Ectodermal cell (in vitro differentiated cells): Measurements from ENCODE around the gene ZC2HC1C.

Source experiments
- H3K27ac ChIP-seq: 2 replicates; pipeline ENCODE4 v1.7.0; 2013; ENCODE audit warnings: mild to moderate bottlenecking, low read depth, low read length; ENCODE audit not compliant: insufficient read depth, poor library complexity, severe bottlenecking
- H3K27me3 ChIP-seq: 2 replicates; pipeline ENCODE4 v1.7.0; 2013; ENCODE audit warnings: mild to moderate bottlenecking, low read length; ENCODE audit not compliant: insufficient read depth, control insufficient read depth, poor library complexity, severe bottlenecking
- H3K36me3 ChIP-seq: one replicate; pipeline ENCODE4 v1.7.0; 2013; ENCODE audit warnings: low read length; ENCODE audit not compliant: control insufficient read depth, insufficient read depth
- H3K4me1 ChIP-seq: one replicate; pipeline ENCODE4 v1.7.0; 2013; ENCODE audit warnings: low read length; ENCODE audit not compliant: control insufficient read depth, insufficient read depth
- H3K4me3 ChIP-seq: 2 replicates; pipeline ENCODE4 v1.7.0; 2013; ENCODE audit warnings: low read depth, low read length, control low read depth; ENCODE audit not compliant: insufficient read depth
- H3K9me3 ChIP-seq: 2 replicates; pipeline ENCODE4 v1.7.0; 2013; ENCODE audit warnings: mild to moderate bottlenecking, low read length, moderate library complexity; ENCODE audit not compliant: control insufficient read depth
- WGBS, 2 experiments: methylation state at CpG; one replicate each; pipeline ENCODE4 v1.1.7; 2013; ENCODE audit warnings: missing lambda C conversion rate in 2 of 2; 5-methylcytosine and 5-hydroxymethylcytosine counted together

ZC2HC1C gene

DNA sequence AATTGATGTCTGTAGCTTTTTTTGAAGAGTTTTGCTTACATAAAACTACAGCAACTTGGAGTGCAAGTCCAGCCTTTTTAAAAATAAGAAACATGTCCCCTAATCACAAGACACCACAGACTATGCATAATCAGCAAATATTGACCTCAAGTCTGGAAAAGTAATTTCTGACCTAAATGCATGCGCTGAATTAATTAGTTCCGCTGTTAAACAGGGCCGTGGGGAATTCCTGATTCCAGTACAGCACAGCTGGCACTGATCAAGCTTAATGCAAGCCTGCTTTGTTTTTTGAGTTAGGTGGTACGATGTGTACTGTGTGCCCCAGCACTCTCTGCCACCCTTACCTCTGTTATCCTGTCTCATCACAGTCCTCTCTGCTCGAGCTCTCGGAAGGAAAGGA is 27.4 kb upstream of the ZC2HC1C start:
- H3K4me1 ChIP-seq = no peaks in the 10 kb centered on the region
- H3K9me3 ChIP-seq = no peaks in the 10 kb centered on the region
- 90 to 93% methylated on average over 3 to 6 of the region's 6 CpGs for WGBS, 2 experiments
- H3K4me3 ChIP-seq = no peak overlapping the region
- no peaks in the 10 kb centered on the region for H3K36me3 ChIP-seq
- H3K27ac ChIP-seq = no peak overlapping the region
- H3K27me3 ChIP-seq = no peaks in the 10 kb centered on the region

GRCh38 chr14:75044322-75044721 is 25.1 kb upstream of the ZC2HC1C start:
- Histone ChIP-seq H3K27me3 (no peaks in the 10 kb centered on the region), H3K4me3 (no peak overlapping the region), H3K4me1 (no peaks in the 10 kb centered on the region), H3K36me3 (no peaks in the 10 kb centered on the region), H3K9me3 (no peaks in the 10 kb centered on the region), H3K27ac (no peak overlapping the region)
- 90% methylated on average over 2 of the region's 2 CpGs; no CpG with 5 or more reads in 1 of the 2 experiments for WGBS, 2 experiments

DNA sequence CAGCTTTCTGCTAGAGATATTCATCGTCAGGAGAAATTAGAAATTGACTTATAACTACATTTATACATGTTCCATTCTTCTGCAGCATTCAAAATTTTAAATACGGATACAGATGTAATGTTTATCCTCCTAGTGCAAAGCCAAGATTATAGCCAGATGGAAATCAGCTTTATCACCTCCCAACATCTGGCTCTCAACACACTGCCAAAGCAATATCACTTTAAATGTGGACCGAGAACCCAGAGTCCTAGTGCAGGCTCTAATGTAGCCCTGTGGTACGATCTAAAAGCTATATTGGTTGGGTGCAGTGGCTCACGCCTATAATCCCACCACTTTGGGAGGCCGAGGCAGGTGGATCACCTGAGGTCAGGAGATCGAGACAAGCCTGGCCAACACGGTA is 24.7 kb upstream of the ZC2HC1C start:
- H3K9me3 ChIP-seq = no peaks in the 10 kb centered on the region

GRCh38 chr14:75046275-75046674 is 23.2 kb upstream of the ZC2HC1C start:
- no peaks in the 10 kb centered on the region for H3K36me3 ChIP-seq
- no peaks in the 10 kb centered on the region for H3K27me3 ChIP-seq
- no peak overlapping the region for H3K4me3 ChIP-seq
- 92 to 94% methylated on average over 5 of the region's 5 CpGs for WGBS, 2 experiments
- no peaks in the 10 kb centered on the region for H3K4me1 ChIP-seq
- no peaks in the 10 kb centered on the region for H3K9me3 ChIP-seq
- H3K27ac ChIP-seq = no peak overlapping the region

More for the DNA sequence above, 24.7 kb upstream of the ZC2HC1C start:
- Histone ChIP-seq H3K27me3 (no peaks in the 10 kb centered on the region), H3K4me3 (no peak overlapping the region), H3K4me1 (no peaks in the 10 kb centered on the region), H3K27ac (no peak overlapping the region), H3K36me3 (no peaks in the 10 kb centered on the region)
- 92 to 94% methylated on average over 7 to 8 of the region's 8 CpGs for WGBS, 2 experiments

DNA sequence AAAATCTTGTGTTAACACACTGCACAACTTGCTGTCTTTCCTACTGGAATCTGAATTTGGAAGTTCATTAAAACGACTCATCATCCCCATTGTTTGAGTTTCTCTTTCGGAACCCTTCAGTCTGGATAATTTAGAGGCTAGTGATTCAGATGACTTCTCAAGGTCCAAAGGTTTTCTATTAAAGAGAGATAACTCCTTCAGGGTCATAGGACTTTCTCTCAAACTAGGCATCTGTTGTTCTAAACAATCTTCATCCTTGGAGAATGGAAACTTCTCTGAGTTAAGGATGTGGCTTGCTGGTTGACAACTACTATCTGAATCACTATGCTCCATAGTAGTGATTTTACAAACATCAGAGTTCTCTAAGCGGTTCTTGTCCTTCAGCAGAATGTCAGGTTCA is 22.5 kb upstream of the ZC2HC1C start:
- 95 to 97% methylated on average over 3 of the region's 3 CpGs for WGBS, 2 experiments
- Histone ChIP-seq H3K27ac (no peak overlapping the region), H3K4me3 (no peak overlapping the region), H3K36me3 (no peaks in the 10 kb centered on the region), H3K4me1 (no peaks in the 10 kb centered on the region), H3K9me3 (no peaks in the 10 kb centered on the region), H3K27me3 (no peaks in the 10 kb centered on the region)

DNA sequence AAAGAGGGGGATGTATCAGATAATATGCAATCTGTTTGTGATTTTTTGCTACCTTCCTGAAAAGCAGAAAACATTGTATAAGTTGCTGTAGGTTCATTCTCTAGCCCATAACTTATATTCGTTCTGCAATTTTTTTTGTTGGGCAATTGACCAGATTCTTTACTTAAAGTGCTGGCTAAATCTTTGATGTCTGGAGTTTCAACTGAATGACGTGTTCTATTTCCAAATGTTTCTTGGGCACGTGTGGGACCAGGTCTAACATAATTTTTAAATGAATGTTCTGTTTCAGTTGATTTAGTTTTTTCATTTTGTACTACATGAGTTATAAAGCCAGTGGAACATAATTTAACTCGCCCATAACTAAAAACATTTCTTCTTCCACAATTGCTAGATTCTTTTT is 21.9 kb upstream of the ZC2HC1C start:
- Histone ChIP-seq H3K27ac (no peak overlapping the region), H3K9me3 (no peaks in the 10 kb centered on the region), H3K4me3 (no peak overlapping the region), H3K36me3 (no peaks in the 10 kb centered on the region), H3K27me3 (no peaks in the 10 kb centered on the region), H3K4me1 (no peaks in the 10 kb centered on the region)
- 94% methylated on average over 4 of the region's 4 CpGs for WGBS, 2 experiments

DNA sequence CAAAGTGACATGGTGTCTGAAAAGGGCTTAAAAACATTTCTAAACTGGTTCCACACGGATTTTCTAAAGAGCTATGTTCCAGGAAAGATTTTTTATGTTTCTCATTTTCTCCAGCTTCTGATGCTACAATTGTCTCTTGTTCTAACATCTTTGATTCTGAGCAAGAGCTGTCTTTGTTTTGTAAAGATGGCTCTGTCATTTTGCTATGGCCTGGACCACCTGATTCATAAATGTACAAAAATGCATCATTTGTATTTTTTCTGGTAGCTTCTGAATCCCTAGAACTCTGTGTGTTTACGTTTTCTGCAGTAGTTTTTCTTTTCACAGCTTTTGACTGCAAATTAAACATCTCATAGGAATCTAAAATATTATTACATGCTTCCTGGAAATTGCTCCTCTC is 21.3 kb upstream of the ZC2HC1C start:
- Histone ChIP-seq H3K27me3 (no peaks in the 10 kb centered on the region), H3K36me3 (no peaks in the 10 kb centered on the region), H3K27ac (no peak overlapping the region), H3K4me1 (no peaks in the 10 kb centered on the region), H3K4me3 (no peak overlapping the region), H3K9me3 (no peaks in the 10 kb centered on the region)
- 84 to 91% methylated on average over 2 of the region's 2 CpGs for WGBS, 2 experiments

- H3K9me3 ChIP-seq = no peaks in the 10 kb centered on the region
- WGBS, 2 experiments = 94 to 95% methylated on average over 5 of the region's 5 CpGs
Observed at GRCh38 chr14:75049136-75049535, 20.3 kb upstream of the ZC2HC1C start.

DNA sequence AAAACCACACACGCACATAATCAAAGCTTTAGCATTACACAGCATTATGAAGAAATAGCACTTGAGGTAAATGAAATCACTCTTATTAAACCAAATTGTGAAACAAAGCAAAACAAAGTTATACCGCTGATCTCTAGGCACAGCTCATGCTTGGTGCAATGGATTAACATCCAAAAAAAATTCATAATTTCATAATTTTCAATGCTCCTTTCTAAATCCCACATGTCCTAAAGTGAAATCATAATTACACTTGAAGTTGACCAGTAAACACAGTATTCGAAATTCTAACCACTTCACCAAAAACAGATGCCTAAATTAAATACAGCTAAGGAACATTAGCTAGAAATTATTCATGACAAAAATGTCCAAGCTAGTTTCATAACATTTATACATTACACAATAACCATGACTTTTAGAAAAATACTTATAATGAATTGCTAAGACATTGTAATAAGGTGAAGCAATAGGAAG is 19.7 kb upstream of the ZC2HC1C start:
- H3K27ac ChIP-seq = no peak overlapping the region
- no peaks in the 10 kb centered on the region for H3K4me1 ChIP-seq
- WGBS, 2 experiments = 91 to 97% methylated on average over 3 of the region's 3 CpGs
- no peak overlapping the region for H3K4me3 ChIP-seq
- no peaks in the 10 kb centered on the region for H3K36me3 ChIP-seq
- no peaks in the 10 kb centered on the region for H3K27me3 ChIP-seq
- no peaks in the 10 kb centered on the region for H3K9me3 ChIP-seq

More at GRCh38 chr14:75049136-75049535, 20.3 kb upstream of the ZC2HC1C start:
- no peaks in the 10 kb centered on the region for H3K4me1 ChIP-seq
- H3K27ac ChIP-seq = no peak overlapping the region
- H3K4me3 ChIP-seq = no peak overlapping the region
- H3K27me3 ChIP-seq = no peaks in the 10 kb centered on the region
- H3K36me3 ChIP-seq = no peaks in the 10 kb centered on the region

DNA sequence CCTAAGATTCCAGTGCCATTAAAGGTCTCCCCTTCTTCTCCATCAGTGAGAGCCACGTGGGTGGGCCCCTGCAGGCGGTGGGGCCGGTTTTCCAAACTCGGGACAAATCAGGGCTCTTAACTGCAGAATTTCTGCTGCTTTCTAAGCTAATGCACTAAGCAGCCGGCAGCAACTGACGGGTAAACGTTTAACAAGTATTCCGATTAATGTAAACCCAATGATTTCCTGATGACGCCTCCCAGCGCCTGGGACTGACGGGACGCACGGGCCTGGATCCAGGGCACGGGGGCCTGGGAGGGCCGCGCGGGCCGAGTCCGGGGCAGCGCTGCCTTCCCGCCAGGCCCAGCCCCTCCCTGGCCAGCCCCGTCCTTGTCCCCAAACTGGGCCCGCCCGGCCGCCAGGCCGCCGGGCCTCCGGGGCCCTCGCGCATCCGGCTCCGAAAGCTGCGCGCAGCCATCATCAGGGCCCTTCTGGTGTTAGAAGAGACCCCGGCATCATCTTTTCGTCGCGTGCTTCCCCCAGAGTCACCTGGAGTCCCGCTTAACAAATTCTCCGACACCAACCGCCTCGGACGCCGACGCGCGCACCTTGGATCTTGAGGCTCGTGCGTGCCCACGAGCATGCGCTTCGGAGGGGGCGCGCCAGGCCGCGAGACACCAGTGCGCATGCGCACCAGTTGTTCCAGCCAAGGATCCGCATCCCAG is 18.4 kb upstream of the ZC2HC1C start, which contains the start of gene MLH3:
MLH3 (minus strand) TSS at position 616 of the 704 bp plus-strand sequence. CDS start 1,812 bp downstream, outside the sequence.
- Histone ChIP-seq H3K27me3 (no peaks in the 10 kb centered on the region), H3K4me1 (no peaks in the 10 kb centered on the region), H3K4me3 (peak within 1 kb of the TSS; percentile 53), H3K27ac (peak within 1 kb of the TSS; percentile 75), H3K9me3 (no peaks in the 10 kb centered on the region), H3K36me3 (no peaks in the 10 kb centered on the region)
- 3% methylated on average over 59 of the region's 59 CpGs for WGBS, 2 experiments
